SK-N-SH (cell line): ENCODE data around the gene PARN.

Experiments
- CTCF ChIP-seq: fragments of 200-600 bp; sonication (generic); IDR thresholded peaks from 2 replicates; pipeline ENCODE4 v1.6.1; 2017; ENCODE audit warnings: antibody characterized with exemption, mild to moderate bottlenecking, moderate library complexity
- RCOR1 ChIP-seq: fragments of 150-350 bp; IDR thresholded peaks from 2 replicates; pipeline ENCODE4 v1.6.1; 2017; ENCODE audit warnings: antibody characterized with exemption, low read length
- RFX5 ChIP-seq: IDR thresholded peaks from 2 replicates; pipeline ENCODE4 v1.6.1; 2012; ENCODE audit warnings: mild to moderate bottlenecking, improper control_type of control experiment, low read length
- SMC3 ChIP-seq: IDR thresholded peaks from 2 replicates; pipeline ENCODE4 v1.6.1; 2012; ENCODE audit warnings: low read depth, low read length, improper control_type of control experiment

GRCh38 chr16:14502932-14503741, 126.9 kb downstream of the PARN start:
- TF ChIP-seq RCOR1 (no peak), RFX5 (no peak), CTCF (no peak), SMC3 (no peak)
